GM23248 (cell line): ENCODE results near the gene SEZ6L. TPM values are rescaled to one million over a fixed set of nuclear protein-coding genes. Genes with fewer than 3 reads are reported as not detected.

ENCODE experiments used
- DNase-seq: peaks from one replicate; pipeline ENCODE4 v3.0.0-alpha.2; 2015
- H2AFZ ChIP-seq: fragments of 200-600 bp; sonication (generic); 2 replicates; pipeline ENCODE4 v1.6.1; 2016; ENCODE audit warnings: antibody characterized with exemption
- H3F3A ChIP-seq: fragments of 200-600 bp; sonication (generic); 2 replicates; pipeline ENCODE4 v1.6.1; 2016; ENCODE audit warnings: mild to moderate bottlenecking, antibody characterized with exemption, mixed run types; ENCODE audit not compliant: insufficient read depth
- H3K27ac ChIP-seq: fragments of 200-600 bp; sonication (generic); 2 replicates; pipeline ENCODE4 v1.5.1; 2016; ENCODE audit warnings: mild to moderate bottlenecking
- H3K27me3 ChIP-seq: fragments of 200-600 bp; sonication (generic); replicated peaks from 2 replicates; pipeline ENCODE4 v1.6.1; 2016; ENCODE audit warnings: mild to moderate bottlenecking; ENCODE audit not compliant: insufficient read depth
- H3K36me3 ChIP-seq: fragments of 200-600 bp; sonication (generic); 2 replicates; pipeline ENCODE4 v1.6.1; 2016; ENCODE audit warnings: low read depth, mild to moderate bottlenecking
- H3K4me1 ChIP-seq: fragments of 200-600 bp; sonication (generic); 2 replicates; pipeline ENCODE4 v1.6.1; 2016; ENCODE audit warnings: mild to moderate bottlenecking; ENCODE audit not compliant: insufficient read depth
- H3K4me2 ChIP-seq: fragments of 200-600 bp; sonication (generic); one replicate; pipeline ENCODE4 v1.6.1; 2016; ENCODE audit warnings: mild to moderate bottlenecking; ENCODE audit not compliant: unreplicated experiment
- H3K4me3 ChIP-seq: fragments of 200-600 bp; sonication (generic); 2 replicates; pipeline ENCODE4 v1.5.1; 2016; ENCODE audit warnings: mild to moderate bottlenecking
- H3K79me2 ChIP-seq: fragments of 200-600 bp; sonication (generic); 2 replicates; pipeline ENCODE4 v1.6.1; 2016; ENCODE audit warnings: mild to moderate bottlenecking; ENCODE audit not compliant: insufficient read depth
- H3K9ac ChIP-seq: fragments of 200-600 bp; sonication (generic); 2 replicates; pipeline ENCODE4 v1.6.1; 2016; ENCODE audit warnings: mild to moderate bottlenecking
- H3K9me2 ChIP-seq: fragments of 200-600 bp; sonication (generic); 2 replicates; pipeline ENCODE4 v1.6.1; 2016; ENCODE audit warnings: mixed run types, mild to moderate bottlenecking, moderate library complexity; ENCODE audit not compliant: insufficient read depth
- H3K9me3 ChIP-seq: fragments of 200-600 bp; sonication (generic); one replicate; pipeline ENCODE4 v1.6.1; 2017; ENCODE audit warnings: low read depth
- H4K20me1 ChIP-seq: fragments of 200-600 bp; sonication (generic); 2 replicates; pipeline ENCODE4 v1.6.0; 2016; ENCODE audit not compliant: insufficient read depth
- EZH2 ChIP-seq: fragments of 200-600 bp; sonication (generic); IDR thresholded peaks from 2 replicates; pipeline ENCODE4 v1.6.1; 2018; ENCODE audit warnings: antibody characterized with exemption, mild to moderate bottlenecking; ENCODE audit not compliant: insufficient read depth, poor library complexity, severe bottlenecking
- EZH2phosphoT487 ChIP-seq: fragments of 200-600 bp; sonication (generic); IDR thresholded peaks from 2 replicates; pipeline ENCODE4 v1.6.1; 2018; ENCODE audit warnings: antibody characterized with exemption, moderate library complexity, mild to moderate bottlenecking, low read depth; ENCODE audit not compliant: insufficient read depth
- whole genome bisulfite sequencing, 2 experiments: methylation state at CpG; one replicate each; pipeline ENCODE4 v1.1.6; 2015 to 2017; ENCODE audit warnings: low lambda C conversion rate in 2 of 2, low coverage in 1 of 2; ENCODE audit errors: missing lambda C conversion rate in 2 of 2; 5-methylcytosine and 5-hydroxymethylcytosine counted together
- in situ Hi-C: fragments of 300-500 bp; cut with MboI; formaldehyde crosslinking; loops from 2 replicates; pipeline ENCODE4 v1.15.0; 2020
- polyA plus RNA-seq: library from polyadenylated mRNA; unstranded; fragments of >200 nt; fragmentation: Nextera tagmentation; extraction: Ambion mirVana; gene quantifications from 2 replicates; pipeline ENCODE4 v1.2.1, GENCODE V29; 2016
- total RNA-seq: library from RNA; depleted of rRNA; stranded (reverse); fragments of >200 nt; shearing (Covaris generic); gene quantifications from 2 replicates; pipeline ENCODE4 v1.2.3, GENCODE V29; 2014

Gene SEZ6L
- total and polyA plus RNA-seq, 2 experiments from 2014 or later = under 0.01 to 0.18 TPM

- Histone ChIP-seq H4K20me1 (no peaks in the 10 kb centered on the region), H2AFZ (peak overlapping the region; percentile 72), H3K79me2 (no peaks in the 10 kb centered on the region), H3K4me3 (peak overlapping the region; percentile 44), H3K9me3 (no peaks in the 10 kb centered on the region), H3K27me3 (no peaks in the 10 kb centered on the region), H3K9me2 (no peaks in the 10 kb centered on the region), H3K36me3 (no peaks in the 10 kb centered on the region), H3F3A (peaks cover 10% of the 10 kb centered on the region), H3K9ac (peak overlapping the region; percentile 32; the same call in 1 of the 2 replicates), H3K4me2 (peak overlapping the region; percentile 59), H3K4me1 (peaks cover 19% of the 10 kb centered on the region), H3K27ac (no peak overlapping the region)
- 9% methylated on average over 17 of the region's 17 CpGs for WGBS, 2 experiments
- peak; percentile 72 for DNase-seq
- TF ChIP-seq EZH2phosphoT487 = no peak
- no peak for TF ChIP-seq EZH2
- in situ Hi-C loops = no loop called here
These were observed 191.1 kb downstream of the SEZ6L start for GRCh38 chr22:26360169-26360885.

DNA sequence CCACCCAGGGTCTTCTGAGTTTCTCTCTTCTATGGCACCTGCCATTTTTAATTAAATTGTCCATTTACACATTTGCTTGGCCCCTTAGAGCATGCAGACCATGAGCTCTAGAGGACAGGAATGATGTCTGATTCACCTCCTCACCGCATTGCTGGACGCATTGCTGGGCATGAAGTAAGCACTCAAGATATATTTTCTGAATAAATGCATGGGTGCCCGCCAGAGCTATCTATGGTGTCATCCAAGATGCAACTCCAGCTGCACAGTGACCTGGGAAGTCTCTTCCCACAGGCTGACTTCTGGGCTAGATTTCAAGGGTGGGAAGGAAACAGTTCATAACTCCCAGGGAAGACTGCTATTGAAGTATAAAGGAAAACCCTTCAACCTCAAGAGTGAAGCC, 193.2 kb downstream of the SEZ6L start:
- H3K9ac ChIP-seq = no peak overlapping the region
- no peak overlapping the region for H2AFZ ChIP-seq
- no peak overlapping the region for H3K4me3 ChIP-seq
- peak overlapping the region; percentile 67 for H3K27ac ChIP-seq
- in situ Hi-C loops = no loop called here
- WGBS, 2 experiments = 21 to 23% methylated on average over 3 of the region's 3 CpGs
- peaks cover 10% of the 10 kb centered on the region for H3F3A ChIP-seq
- H3K4me1 ChIP-seq = peaks cover 19% of the 10 kb centered on the region
- no peak for TF ChIP-seq EZH2
- no peak for TF ChIP-seq EZH2phosphoT487
- no peaks in the 10 kb centered on the region for H3K36me3 ChIP-seq
- H3K9me2 ChIP-seq = no peaks in the 10 kb centered on the region
- no peaks in the 10 kb centered on the region for H3K79me2 ChIP-seq
- no peaks in the 10 kb centered on the region for H3K27me3 ChIP-seq
- H3K4me2 ChIP-seq = peak overlapping the region; percentile 19
- H3K9me3 ChIP-seq = no peaks in the 10 kb centered on the region
- no peaks in the 10 kb centered on the region for H4K20me1 ChIP-seq
- peak; percentile 92 for DNase-seq

DNA sequence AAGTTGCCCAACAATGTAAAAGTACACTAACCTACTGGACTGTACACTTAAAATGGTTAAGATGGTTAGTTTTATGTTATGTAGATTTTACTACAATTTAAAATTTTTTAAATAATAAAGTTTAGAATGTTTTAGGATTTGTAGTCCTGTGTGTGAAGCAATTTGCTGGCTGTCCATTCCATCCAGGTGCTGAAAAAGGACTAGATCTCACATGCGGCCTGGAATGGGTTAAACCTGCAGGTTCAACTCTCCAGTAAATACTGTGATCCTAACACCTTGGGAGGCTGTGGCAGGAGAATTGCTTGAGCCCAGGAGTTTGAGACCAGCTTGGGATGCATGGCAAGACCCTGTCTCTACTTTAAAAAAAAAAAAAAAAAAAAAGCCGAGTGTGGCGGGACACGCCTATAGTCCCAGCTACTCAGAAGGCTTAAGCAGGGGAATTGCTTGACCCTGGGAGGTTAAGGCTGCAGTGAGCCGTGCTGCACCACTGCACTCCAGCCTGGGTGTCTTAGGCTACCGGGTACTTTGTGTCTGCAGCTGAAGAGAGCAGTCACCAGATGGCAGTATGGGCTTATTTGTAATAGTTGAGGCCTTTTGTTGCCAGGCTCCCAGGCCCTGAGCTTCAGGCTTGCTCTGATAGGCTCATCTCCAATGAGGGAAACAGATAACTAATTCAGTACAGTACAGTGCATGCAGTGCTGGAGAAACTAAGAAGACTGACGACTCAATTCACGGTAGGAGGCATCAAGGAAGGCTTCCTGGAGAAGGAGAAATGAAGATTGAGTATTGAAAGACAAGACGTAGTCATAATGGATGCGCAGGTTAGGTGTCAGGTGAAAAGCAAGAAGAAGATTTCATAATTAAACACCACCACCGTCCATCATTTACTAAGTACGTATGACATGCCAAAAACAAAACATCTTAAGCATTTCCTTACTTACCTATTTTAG, 195.1 kb downstream of the SEZ6L start:
- H3K27ac ChIP-seq = no peak overlapping the region
- WGBS, 2 experiments = 22 to 24% methylated on average over 12 of the region's 12 CpGs
- in situ Hi-C loops = no loop called here

DNA sequence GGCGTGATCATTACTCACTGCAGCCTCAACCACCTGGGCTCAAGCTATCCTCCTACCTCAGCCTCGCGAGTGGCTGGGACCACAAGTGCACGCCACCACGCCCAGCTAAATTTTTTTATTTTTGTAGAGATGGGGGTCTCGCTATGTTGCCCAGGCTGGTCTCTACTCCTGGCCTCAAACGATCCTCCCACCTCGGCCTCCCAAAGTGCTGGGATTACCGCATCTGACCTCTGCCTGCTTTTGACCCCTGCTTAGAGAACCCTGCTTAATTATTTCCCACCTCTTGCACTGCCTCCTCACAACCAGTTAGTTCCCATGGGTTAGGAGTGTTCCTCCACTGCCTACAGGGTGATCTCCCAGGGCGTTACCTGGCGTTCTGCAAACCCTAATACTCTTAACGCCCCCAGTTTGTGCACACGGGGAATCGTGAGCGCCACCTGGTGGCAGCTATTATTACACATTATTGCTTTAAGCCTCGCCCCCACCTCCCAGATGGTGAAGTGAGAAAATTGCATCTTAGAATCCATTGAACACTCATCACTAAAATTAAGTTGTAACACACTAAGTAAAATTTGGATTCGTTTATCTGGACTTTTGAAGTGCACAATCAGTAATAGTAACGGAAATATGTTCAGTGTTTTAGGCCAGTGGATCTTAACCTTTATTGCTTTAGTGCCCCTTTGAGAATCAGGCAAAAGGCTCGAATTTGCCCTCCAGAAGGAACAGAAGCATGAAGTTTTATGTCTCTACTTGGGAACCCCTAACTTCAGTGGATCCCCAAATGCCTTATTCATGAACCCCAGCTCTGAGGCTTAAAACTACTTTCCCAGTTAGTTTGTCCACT, 198.4 kb downstream of the SEZ6L start:
- 36 to 37% methylated on average over 19 of the region's 19 CpGs for WGBS, 2 experiments
- Histone ChIP-seq H3K79me2 (no peaks in the 10 kb centered on the region), H3K9me2 (no peaks in the 10 kb centered on the region), H2AFZ (no peak overlapping the region), H3K27ac (no peak overlapping the region), H3K27me3 (peaks cover 3% of the 10 kb centered on the region), H3F3A (peaks cover 3% of the 10 kb centered on the region; the same call in 1 of the 2 replicates), H3K36me3 (no peaks in the 10 kb centered on the region), H3K9ac (no peak overlapping the region), H3K9me3 (no peaks in the 10 kb centered on the region), H3K4me2 (no peak overlapping the region), H3K4me1 (peaks cover 6% of the 10 kb centered on the region), H4K20me1 (no peaks in the 10 kb centered on the region), H3K4me3 (no peak overlapping the region)
- in situ Hi-C loops = no loop called here
- peak; percentile 77 for DNase-seq
- TF ChIP-seq EZH2 = no peak
- TF ChIP-seq EZH2phosphoT487 = no peak

More for the DNA sequence above, 195.1 kb downstream of the SEZ6L start:
- Histone ChIP-seq H3K4me3 (no peak overlapping the region), H3K4me1 (peaks cover 19% of the 10 kb centered on the region), H3K9me3 (no peaks in the 10 kb centered on the region), H3K4me2 (no peak overlapping the region), H3K27me3 (no peaks in the 10 kb centered on the region; the same call in 1 of the 2 replicates), H3K79me2 (no peaks in the 10 kb centered on the region), H3K36me3 (no peaks in the 10 kb centered on the region), H3K9ac (no peak overlapping the region), H3K9me2 (no peaks in the 10 kb centered on the region), H3F3A (peaks cover 10% of the 10 kb centered on the region), H2AFZ (no peak overlapping the region), H4K20me1 (no peaks in the 10 kb centered on the region)
- DNase-seq = peak; percentile 90
- TF ChIP-seq EZH2 (no peak), EZH2phosphoT487 (no peak)
